ENCODE results near the gene CREBRF. TPM values are rescaled to one million over a fixed set of nuclear protein-coding genes. Genes with fewer than 3 reads are reported as not detected.

CREBRF gene
- total RNA-seq, 1 experiment from 2014 or later = 16.9 TPM

GRCh38 chr5:173161148-173161547 lies 105.0 kb downstream of the CREBRF start:
- Histone ChIP-seq H3K9me2 (ENCODE audit: insufficient read depth) (no peaks in the 10 kb centered on the region), H3K9me3 (ENCODE audit: insufficient read depth, low read depth) (no peaks in the 10 kb centered on the region), H3K27ac (no peak overlapping the region), H2AFZ (no peak overlapping the region), H3K27me3 (ENCODE audit: insufficient read depth, low read depth) (no peaks in the 10 kb centered on the region), H3K79me2 (ENCODE audit: low read depth) (no peaks in the 10 kb centered on the region), H3F3A (ENCODE audit: insufficient read depth, low read depth) (no peaks in the 10 kb centered on the region), H4K20me1 (ENCODE audit: insufficient read depth) (no peaks in the 10 kb centered on the region), H3K4me3 (no peak overlapping the region), H3K4me1 (replicated peaks; ENCODE audit: insufficient read depth) (no peaks in the 10 kb centered on the region), H3K36me3 (ENCODE audit: low read depth) (no peaks in the 10 kb centered on the region), H3K4me2 (no peak overlapping the region)
- ChIA-PET POLR2A (ENCODE audit: unreplicated experiment) (no interaction called here), CTCF (no interaction called here)
- no TSS peak for BruUV-seq (replicated peaks)
- intact Hi-C loops (cut with micrococcal nuclease; ENCODE audit: unreplicated experiment) = loop anchor here (10.0 kb wide), 2 partner anchors 414 to 1154 kb away; no protein-coding TSS in a partner anchor
- no peak for TF ChIP-seq CTCF (conservative IDR thresholded peaks at IDR 0.05)
- no peak for TF ChIP-seq EZH2 (IDR thresholded peaks at IDR 0.05; ENCODE audit: low read depth)
- no peak for DNase-seq

- no peak overlapping the region for H2AFZ ChIP-seq
- no peak overlapping the region for H3K27ac ChIP-seq
- ChIA-PET CTCF (no interaction called here), POLR2A (ENCODE audit: unreplicated experiment) (no interaction called here)
- no peaks in the 10 kb centered on the region for H3K36me3 ChIP-seq (ENCODE audit: low read depth)
- H3K27me3 ChIP-seq (ENCODE audit: insufficient read depth, low read depth) = no peaks in the 10 kb centered on the region
- H4K20me1 ChIP-seq (ENCODE audit: insufficient read depth) = no peaks in the 10 kb centered on the region
- H3F3A ChIP-seq (ENCODE audit: insufficient read depth, low read depth) = no peaks in the 10 kb centered on the region
- H3K4me3 ChIP-seq = no peak overlapping the region
- no peaks in the 10 kb centered on the region for H3K9me3 ChIP-seq (ENCODE audit: insufficient read depth, low read depth)
- intact Hi-C loops (cut with micrococcal nuclease; ENCODE audit: unreplicated experiment) = loop anchor here (10.0 kb wide), 2 partner anchors 412 to 1152 kb away; no protein-coding TSS in a partner anchor
- H3K9me2 ChIP-seq (ENCODE audit: insufficient read depth) = no peaks in the 10 kb centered on the region
- BruUV-seq (replicated peaks) = no TSS peak
- TF ChIP-seq EZH2 (IDR thresholded peaks at IDR 0.05; ENCODE audit: low read depth) = no peak
- TF ChIP-seq CTCF (conservative IDR thresholded peaks at IDR 0.05) = no peak
- no peaks in the 10 kb centered on the region for H3K4me1 ChIP-seq (replicated peaks; ENCODE audit: insufficient read depth)
- no peaks in the 10 kb centered on the region for H3K79me2 ChIP-seq (ENCODE audit: low read depth)
- no peak for DNase-seq
- H3K4me2 ChIP-seq = no peak overlapping the region
Observed at GRCh38 chr5:173163219-173163618, 107.1 kb downstream of the CREBRF start.

- TF ChIP-seq EZH2 (IDR thresholded peaks at IDR 0.05; ENCODE audit: low read depth) (no peak), CTCF (conservative IDR thresholded peaks at IDR 0.05) (no peak)
- Histone ChIP-seq H3K27ac (no peak overlapping the region), H2AFZ (no peak overlapping the region), H3K79me2 (ENCODE audit: low read depth) (no peaks in the 10 kb centered on the region), H3K36me3 (ENCODE audit: low read depth) (no peaks in the 10 kb centered on the region), H3K9me3 (ENCODE audit: insufficient read depth, low read depth) (no peaks in the 10 kb centered on the region), H3K9me2 (ENCODE audit: insufficient read depth) (no peaks in the 10 kb centered on the region), H3F3A (ENCODE audit: insufficient read depth, low read depth) (no peaks in the 10 kb centered on the region), H4K20me1 (ENCODE audit: insufficient read depth) (no peaks in the 10 kb centered on the region), H3K27me3 (ENCODE audit: insufficient read depth, low read depth) (no peaks in the 10 kb centered on the region), H3K4me1 (replicated peaks; ENCODE audit: insufficient read depth) (no peaks in the 10 kb centered on the region), H3K4me2 (no peak overlapping the region), H3K4me3 (no peak overlapping the region)
- ChIA-PET CTCF (no interaction called here), POLR2A (ENCODE audit: unreplicated experiment) (no interaction called here)
- DNase-seq = no peak
- no TSS peak for BruUV-seq (replicated peaks)
- intact Hi-C loops (cut with micrococcal nuclease; ENCODE audit: unreplicated experiment) = loop anchor here (2.0 to 10.0 kb wide), 3 partner anchors 117 to 1149 kb away; no protein-coding TSS in a partner anchor
Observed at GRCh38 chr5:173165177-173166016, 109.2 kb downstream of the CREBRF start.
